Calu3 (cell line): Measurements from ENCODE around the gene NDUFA7. TPM values are rescaled to one million over a fixed set of nuclear protein-coding genes. Genes with fewer than 3 reads are reported as not detected.

Source experiments
- Bru-seq: library from RNA; stranded (reverse); fragments of 400-500 nt; gene quantifications from one replicate; lab custom pipeline; 2021; lab: Mats Ljungman, UMichigan
- BruChase-seq, 2 experiments: library from RNA; stranded (reverse); fragments of 400-500 nt; gene quantifications; one replicate each; lab custom pipeline; 2021; lab: Mats Ljungman, UMichigan
- BruUV-seq: library from RNA; stranded (reverse); fragments of 400-500 nt; replicated peaks from 2 replicates; lab custom pipeline; 2021; lab: Mats Ljungman, UMichigan
- CTCF ChIA-PET: fragments of 300-600 bp; sonication (Branson Sonifier 250); formaldehyde crosslinking; loops from one replicate; lab custom pipeline; 2022; ENCODE audit warnings: antibody characterized with exemption; lab: Charles Lee
- DNase-seq: peaks from one replicate; pipeline ENCODE4 v3.0.0; 2022
- H3K27ac Mint-ChIP-seq: one replicate; pipeline ENCODE4 v1.8.0; 2022; ENCODE audit warnings: mixed read lengths; ENCODE audit not compliant: unreplicated experiment
- H3K27me3 Mint-ChIP-seq: one replicate; pipeline ENCODE4 v1.8.0; 2022; ENCODE audit warnings: mixed read lengths; ENCODE audit not compliant: unreplicated experiment
- H3K36me3 Mint-ChIP-seq: one replicate; pipeline ENCODE4 v1.8.0; 2022; ENCODE audit warnings: mild to moderate bottlenecking, moderate library complexity, mixed read lengths; ENCODE audit not compliant: insufficient read depth, unreplicated experiment
- H3K4me1 Mint-ChIP-seq: one replicate; pipeline ENCODE4 v1.8.0; 2022; ENCODE audit warnings: mild to moderate bottlenecking, low read depth, mixed read lengths; ENCODE audit not compliant: unreplicated experiment
- H3K4me3 Mint-ChIP-seq: one replicate; pipeline ENCODE4 v1.8.0; 2022; ENCODE audit warnings: mild to moderate bottlenecking, low read depth, moderate library complexity, mixed read lengths; ENCODE audit not compliant: unreplicated experiment
- H3K9me3 Mint-ChIP-seq: one replicate; pipeline ENCODE4 v1.8.0; 2022; ENCODE audit warnings: low read depth, mixed read lengths; ENCODE audit not compliant: unreplicated experiment
- CTCF ChIP-seq: fragments of 200-600 bp; IDR thresholded peaks from one replicate; pipeline ENCODE4 v1.8.0; 2022; ENCODE audit warnings: antibody characterized with exemption; ENCODE audit not compliant: unreplicated experiment
- intact Hi-C: fragments of 100-400 bp; cut with micrococcal nuclease; formaldehyde crosslinking; loops from one replicate; pipeline ENCODE4 v1.10.0; 2022; ENCODE audit not compliant: unreplicated experiment
- long read RNA-seq: library from polyadenylated mRNA; stranded (forward); transcript quantifications from one replicate; pipeline ENCODE4 v2.0.0, GENCODE V29; 2022
- total RNA-seq: library from RNA; stranded (reverse); gene quantifications from 2 replicates; pipeline ENCODE4 v1.2.3, GENCODE V29; 2022

Gene NDUFA7
- total RNA-seq, result 38.2 and 44.5 TPM in 2 replicates
- Bru-seq, nascent RNA, result percentile 64 among the genes with signal in this experiment
- percentile 72 among the genes with signal in this experiment for BruChase-seq, experiment 1, labeled RNA remaining after a 6-hour chase
- percentile 63 among the genes with signal in this experiment for BruChase-seq, experiment 2, labeled RNA remaining after a 2-hour chase
- long read RNA-seq, transcript NDUFA7-201 (4 exons, 601 nt), result major isoform, 113 of 123 reads
- long read RNA-seq, partial matches to known transcripts, result 6 of 123 reads
- long read RNA-seq, other reads (novel, unspliced or antisense), result 1 of 123 reads

GRCh38 chr19:8321067-8321985 lies at the start of gene NDUFA7, which contains the start of gene RPS28:
NDUFA7 (minus strand) TSS chr19:8321375; CDS start chr19:8321358, 17 bp downstream.
RPS28 (plus strand) TSS chr19:8321496; CDS start chr19:8321531, 35 bp downstream.
- CTCF ChIA-PET, result interaction anchor here (0.6 kb wide), 1 partner anchor 137 kb away, joined by 3 read pairs; no protein-coding TSS in a partner anchor
- Mint-ChIP-seq H3K9me3 (no peaks in the 10 kb centered on the region), H3K36me3 (peaks cover 28% of the 10 kb centered on the region), H3K27ac (peak within 1 kb of the TSS; percentile 98), H3K27me3 (peaks cover under 1% of the 10 kb centered on the region), H3K4me3 (peak within 1 kb of the TSS; percentile 97), H3K4me1 (peaks cover 13% of the 10 kb centered on the region)
- TSS peak; percentile 95 for BruUV-seq
- no peak for TF ChIP-seq CTCF
- DNase-seq, result peak; percentile 91
- intact Hi-C loops, result no loop called here

- BruUV-seq, result no TSS peak
- CTCF ChIA-PET, result no interaction called here
- Mint-ChIP-seq H3K4me3 (no peak overlapping the region), H3K9me3 (no peaks in the 10 kb centered on the region), H3K36me3 (peaks cover 10% of the 10 kb centered on the region), H3K27ac (no peak overlapping the region), H3K27me3 (no peaks in the 10 kb centered on the region), H3K4me1 (peaks cover 14% of the 10 kb centered on the region)
- intact Hi-C loops, result no loop called here
- no peak for DNase-seq
- TF ChIP-seq CTCF, result no peak
Observed at GRCh38 chr19:8370176-8371010, 49.2 kb upstream of the NDUFA7 start.

- no peaks in the 10 kb centered on the region for H3K27me3 Mint-ChIP-seq
- CTCF ChIA-PET, result interaction anchor here (1.1 kb wide), 1 partner anchor 31 kb away, joined by 3 read pairs; no protein-coding TSS in a partner anchor
- peaks cover 25% of the 10 kb centered on the region for H3K4me1 Mint-ChIP-seq
- H3K9me3 Mint-ChIP-seq, result no peaks in the 10 kb centered on the region
- TF ChIP-seq CTCF, result no peak
- H3K36me3 Mint-ChIP-seq, result peaks cover 18% of the 10 kb centered on the region
- peak; percentile 78 for DNase-seq
- peak overlapping the region; percentile 63 for H3K27ac Mint-ChIP-seq
- no peak overlapping the region for H3K4me3 Mint-ChIP-seq
- intact Hi-C loops, result no loop called here
- BruUV-seq, result no TSS peak
Observed at GRCh38 chr19:8367327-8368001, 46.3 kb upstream of the NDUFA7 start.
